HepG2 (cell line): ENCODE data around the gene SP3. TPM values are rescaled to one million over a fixed set of nuclear protein-coding genes. Genes with fewer than 3 reads are reported as not detected.

ENCODE experiments used
- ATAC-seq: fragments of 200-7000 bp; cut with Tn5 transposase; 3 replicates; pipeline ENCODE4 v1.9.1; 2020; ENCODE audit warnings: mild to moderate bottlenecking, moderate library complexity
- BruUV-seq: library from RNA; stranded (reverse); fragments of 400-500 nt; replicated peaks from 2 replicates; lab custom pipeline; 2021; lab: Mats Ljungman, UMichigan
- CTCF ChIA-PET: fragments of 300-600 bp; formaldehyde crosslinking; extraction: SDS; loops from one replicate; lab custom pipeline; 2021; ENCODE audit warnings: low total read pairs, inconsistent platforms, low intra/inter-chr PET ratio; lab: Yijun Ruan, JAX
- POLR2A ChIA-PET: fragments of 350-600 bp; sonication (Branson Sonifier 250); formaldehyde crosslinking; loops from one replicate; lab custom pipeline; 2020; ENCODE audit warnings: antibody characterized with exemption, inconsistent platforms; lab: Yijun Ruan, JAX
- DNase-seq: peaks from one replicate; pipeline ENCODE4 v3.0.0-alpha.2; 2015; ENCODE audit warnings: low spot score
- FAIRE-seq: peaks from 3 replicates; lab custom pipeline; 2011; peaks lifted over from hg19 to GRCh38; lab: Jason Lieb, UNC
- H2AFZ ChIP-seq: one replicate; pipeline ENCODE4 v1.6.1; 2011; ENCODE audit warnings: low read length, inconsistent platforms
- H3K27ac ChIP-seq: fragments of 300-600 bp; 3 replicates; pipeline ENCODE4 v1.8.0; 2011; ENCODE audit warnings: mixed run types, mild to moderate bottlenecking, mixed read lengths, low read length, inconsistent platforms; ENCODE audit not compliant: insufficient read depth; ENCODE audit errors: extremely low read length
- H3K27me3 ChIP-seq, 2 experiments: fragments of 200-600 bp in 1 of 2; 2 replicates in 1 of 2; 3 replicates in 1 of 2; pipeline versions ENCODE4 v1.6.0 to v1.8.0; 2011; ENCODE audit warnings: low read length in 2 of 2, mild to moderate bottlenecking in 2 of 2, moderate library complexity in 2 of 2, inconsistent platforms in 1 of 2; ENCODE audit not compliant: insufficient read depth in 2 of 2, control insufficient read depth in 1 of 2
- H3K36me3 ChIP-seq, 2 experiments: fragments of 200-600 bp in 1 of 2; replicated peaks in 1 of 2; 2 replicates in 1 of 2; 3 replicates in 1 of 2; pipeline versions ENCODE4 v1.5.1 to v1.8.0; 2011; ENCODE audit warnings: low read length in 2 of 2, inconsistent platforms in 1 of 2; ENCODE audit not compliant: insufficient read depth in 2 of 2, control insufficient read depth in 1 of 2
- H3K4me1 ChIP-seq: 2 replicates; pipeline ENCODE4 v1.5.1; 2012; ENCODE audit warnings: low read length, inconsistent platforms; ENCODE audit not compliant: insufficient read depth
- H3K4me2 ChIP-seq: 2 replicates; pipeline ENCODE4 v1.6.0; 2011; ENCODE audit warnings: low read depth, low read length, inconsistent platforms
- H3K4me3 ChIP-seq, 3 experiments: fragments of 200-600 bp in 1 of 3; sonication (generic), shearing (Covaris generic) in 1 of 3; replicated peaks in 1 of 3; 2 replicates each; pipeline ENCODE4 v1.5.1; 2011 to 2016; ENCODE audit warnings: low read length in 3 of 3, inconsistent platforms in 2 of 3, low read depth in 2 of 3, mild to moderate bottlenecking in 2 of 3, control low read depth in 1 of 3, mixed read lengths in 1 of 3; ENCODE audit not compliant: insufficient read depth in 1 of 3
- H3K79me2 ChIP-seq: one replicate; pipeline ENCODE4 v1.6.1; 2011; ENCODE audit warnings: low read length, inconsistent platforms; ENCODE audit not compliant: insufficient read depth
- H3K9ac ChIP-seq: 2 replicates; pipeline ENCODE4 v1.6.0; 2011; ENCODE audit warnings: mild to moderate bottlenecking, low read depth, low read length, inconsistent platforms; ENCODE audit not compliant: insufficient read depth
- H3K9me3 ChIP-seq: 2 replicates; pipeline ENCODE4 v1.5.1; 2012; ENCODE audit warnings: mild to moderate bottlenecking, low read length
- H4K20me1 ChIP-seq: 2 replicates; pipeline ENCODE4 v1.6.0; 2011; ENCODE audit warnings: inconsistent platforms, mild to moderate bottlenecking, low read length, moderate library complexity; ENCODE audit not compliant: insufficient read depth
- ARNTL ChIP-seq: sonication (generic); formaldehyde crosslinking; IDR thresholded peaks from 2 replicates; pipeline ENCODE4 v1.4.0; 2020; ENCODE audit warnings: mild to moderate bottlenecking, missing genetic modification reagents
- ATAD3A ChIP-seq: sonication (generic); formaldehyde crosslinking; IDR thresholded peaks from 2 replicates; pipeline ENCODE4 v1.4.0; 2020; ENCODE audit warnings: missing genetic modification reagents
- DNMT3B ChIP-seq: conservative IDR thresholded peaks from 2 replicates; pipeline ENCODE4 v1.6.1; 2016; ENCODE audit warnings: missing biosample characterization, control low read depth
- DRAP1 ChIP-seq: IDR thresholded peaks from 2 replicates; pipeline ENCODE4 v1.6.1; 2016; ENCODE audit warnings: missing genetic modification reagents, missing compliant biosample characterization
- HDAC2 ChIP-seq: sonication (generic); formaldehyde crosslinking; IDR thresholded peaks from 2 replicates; pipeline ENCODE4 v1.4.0; 2020; ENCODE audit warnings: missing genetic modification reagents
- KAT7 ChIP-seq: IDR thresholded peaks from 2 replicates; pipeline ENCODE4 v1.6.1; 2018; ENCODE audit warnings: borderline replicate concordance, missing compliant biosample characterization
- RFX5 ChIP-seq: IDR thresholded peaks from 2 replicates; pipeline ENCODE4 v1.6.1; 2011; ENCODE audit warnings: low read depth, low read length, improper control_type of control experiment
- SIX4 ChIP-seq: sonication (generic); formaldehyde crosslinking; IDR thresholded peaks from 2 replicates; pipeline ENCODE4 v1.4.0; 2020; ENCODE audit warnings: missing genetic modification reagents
- SMAD3 ChIP-seq: sonication (generic); formaldehyde crosslinking; IDR thresholded peaks from 2 replicates; pipeline ENCODE4 v1.4.0; 2020; ENCODE audit warnings: missing genetic modification reagents
- STAG1 ChIP-seq: sonication (generic); formaldehyde crosslinking; IDR thresholded peaks from 2 replicates; pipeline ENCODE4 v1.4.0; 2020; ENCODE audit warnings: missing genetic modification reagents
- THAP9 ChIP-seq: sonication (generic); formaldehyde crosslinking; IDR thresholded peaks from 2 replicates; pipeline ENCODE4; 2020; ENCODE audit warnings: missing genetic modification reagents, mild to moderate bottlenecking, borderline replicate concordance
- YY1 ChIP-seq: IDR thresholded peaks from 2 replicates; pipeline ENCODE4 v1.6.1; 2011; ENCODE audit warnings: low read length, low read depth, moderate library complexity, mild to moderate bottlenecking; ENCODE audit not compliant: insufficient read depth, insufficient replicate concordance
- ZNF143 ChIP-seq: sonication (generic); formaldehyde crosslinking; IDR thresholded peaks from 2 replicates; pipeline ENCODE4 v1.4.0; 2020; ENCODE audit warnings: missing genetic modification reagents
- ZNF337 ChIP-seq: sonication (generic); formaldehyde crosslinking; IDR thresholded peaks from 2 replicates; pipeline ENCODE4 v1.5.1; 2020; ENCODE audit warnings: missing genetic modification reagents, low read depth, mild to moderate bottlenecking, borderline replicate concordance
- ZNF687 ChIP-seq: sonication (generic); formaldehyde crosslinking; IDR thresholded peaks from 2 replicates; pipeline ENCODE4 v1.5.1; 2020; ENCODE audit warnings: mild to moderate bottlenecking, missing genetic modification reagents, moderate library complexity
- ZNF83 ChIP-seq: sonication (generic); formaldehyde crosslinking; IDR thresholded peaks from 2 replicates; pipeline ENCODE4 v1.4.0; 2020; ENCODE audit warnings: missing genetic modification reagents, mild to moderate bottlenecking, borderline replicate concordance
- WGBS: methylation state at CpG from one replicate; pipeline ENCODE4 v1.1.6; 2017; ENCODE audit warnings: low lambda C conversion rate; 5-methylcytosine and 5-hydroxymethylcytosine counted together
- in situ Hi-C: cut with HindIII; loops from 2 replicates; pipeline ENCODE4 v1.10.0; 2017; ENCODE audit warnings: low pct_unique_long_range_greater_than_20kb; ENCODE audit not compliant: extremely low pct_ligation_motif_present
- intact Hi-C: fragments of 100-400 bp; cut with micrococcal nuclease; formaldehyde crosslinking; loops from one replicate; pipeline ENCODE4 v1.10.0; 2022; ENCODE audit not compliant: unreplicated experiment
- polyA plus RNA-seq, 8 experiments: library from polyadenylated mRNA; depleted of rRNA in 3 of 8; stranded (reverse) in 7 of 8; unstranded in 1 of 8; fragments of >200 nt; fragmentation: Illumina TruSeq in 4 of 8; extraction: Trizol in 4 of 8; gene quantifications; 2 replicates each; pipeline versions ENCODE4 v1.2.1 to v1.2.3, GENCODE V29; 2011 to 2016; ENCODE audit warnings: low read depth in 4 of 8, missing spikeins in 1 of 8, mixed read lengths in 1 of 8; ENCODE audit not compliant: insufficient read depth in 1 of 8
- total RNA-seq, 5 experiments: library from RNA; depleted of rRNA; stranded (reverse); fragments of >200 nt; fragmentation: Illumina TruSeq; extraction: Trizol; gene quantifications; 2 replicates each; pipeline ENCODE4 v1.2.3, GENCODE V29; 2016; ENCODE audit warnings: low read depth in 1 of 5

Gene SP3
- total and polyA plus RNA-seq, 2 of the 13 experiments (the other 11 are each of a cell fraction or from before 2014, with no cell fraction given), result 57.3 to 132 TPM

- TF ChIP-seq DRAP1, result no peak
- TF ChIP-seq SMAD3, result no peak
- TF ChIP-seq ARNTL, result no peak
- TF ChIP-seq THAP9 (CRISPR knock-in tag), result no peak
Measured at GRCh38 chr2:173860566-173860965, 104.6 kb downstream of the SP3 start (continued).

- H3K27ac ChIP-seq, result no peak overlapping the region
- ATAC-seq (no peak), DNase-seq (no peak), FAIRE-seq (no peak)
- in situ Hi-C loops, result no loop called here
- CTCF ChIA-PET, result no interaction called here
- no peaks in the 10 kb centered on the region for H3K36me3 ChIP-seq
- no peaks in the 10 kb centered on the region for H3K9me3 ChIP-seq
- POLR2A ChIA-PET, result no interaction called here
- no TSS peak for BruUV-seq
- no peak overlapping the region for H3K4me2 ChIP-seq
- H2AFZ ChIP-seq, result no peak overlapping the region
- no peaks in the 10 kb centered on the region for H3K79me2 ChIP-seq
- H4K20me1 ChIP-seq, result no peaks in the 10 kb centered on the region
- intact Hi-C loops, result no loop called here
- peaks cover 2 to 39% of the 10 kb centered on the region in 2 experiments; a peak in 4 of 5 replicates for H3K27me3 ChIP-seq
- WGBS, result 0% methylated on average over 2 of the region's 2 CpGs
- H3K9ac ChIP-seq, result no peak overlapping the region
- no peak overlapping the region for H3K4me3 ChIP-seq
- no peaks in the 10 kb centered on the region for H3K4me1 ChIP-seq
- TF ChIP-seq RFX5 (no peak), YY1 (no peak), HDAC2 (no peak), ZNF143 (CRISPR knock-in tag) (no peak), STAG1 (CRISPR knock-in tag) (no peak), DNMT3B (no peak), SIX4 (CRISPR knock-in tag) (no peak), KAT7 (CRISPR knock-in tag) (no peak), ATAD3A (no peak), ZNF337 (CRISPR knock-in tag) (no peak), ZNF687 (no peak), ZNF83 (CRISPR knock-in tag) (no peak)
Measured at GRCh38 chr2:173860082-173860481, 105.1 kb downstream of the SP3 start.
